ENCODE results near the gene IRGQ. TPM values are rescaled to one million over a fixed set of nuclear protein-coding genes. Genes with fewer than 3 reads are reported as not detected.
"Not testable (repeated sequence)": the region's sequence is repeated elsewhere in the genome, so short reads cannot be mapped to it uniquely, and the experiment has no call there.

Gene IRGQ
- total and polyA plus RNA-seq, 2 donors = 5.9 to 26.2 TPM

DNA sequence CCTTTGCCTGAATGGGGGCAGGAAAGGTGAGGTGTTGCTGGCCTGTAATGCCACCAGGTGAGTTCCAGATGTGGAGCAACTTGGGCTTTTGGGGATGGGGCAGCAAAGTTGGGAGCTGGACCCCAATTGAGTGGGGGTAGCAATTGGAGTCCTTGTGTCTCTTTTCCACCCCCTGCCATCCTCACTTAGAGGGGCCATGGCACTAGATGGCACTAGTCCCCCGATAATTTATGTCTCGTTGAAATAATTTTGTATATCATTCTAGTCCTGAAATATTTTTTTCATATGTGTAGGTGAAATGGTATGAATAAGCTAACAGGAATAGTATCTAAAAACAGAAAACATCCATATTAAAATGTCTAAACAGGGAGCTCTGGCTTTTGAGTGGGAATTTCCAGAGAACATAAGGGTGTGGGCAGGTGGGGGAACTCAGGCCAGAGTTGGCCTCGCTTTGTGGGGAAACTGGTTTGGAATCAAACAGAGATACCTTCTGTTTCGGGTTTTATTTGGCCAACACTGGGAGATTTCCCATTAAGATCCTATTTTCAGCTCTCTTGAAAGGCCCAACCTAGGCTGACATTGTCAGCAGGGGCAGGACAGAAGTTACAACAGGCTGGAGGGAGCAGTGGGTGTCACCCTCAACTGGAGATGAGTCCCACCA lies 3.8 kb upstream of the IRGQ start:
- no peak overlapping the region for H3K27ac ChIP-seq (ENCODE audit: low read depth)
- no peaks in the 10 kb centered on the region for H3K36me3 ChIP-seq (ENCODE audit: insufficient read depth)
- DNase-seq (ENCODE audit: extremely low spot score) = no peak
- no peaks in the 10 kb centered on the region for H3K4me1 ChIP-seq (ENCODE audit: insufficient read depth)
- WGBS = 83% methylated on average over 4 of the region's 4 CpGs
- H3K4me3 ChIP-seq (ENCODE audit: low read depth, low read length) = no peak overlapping the region

DNA sequence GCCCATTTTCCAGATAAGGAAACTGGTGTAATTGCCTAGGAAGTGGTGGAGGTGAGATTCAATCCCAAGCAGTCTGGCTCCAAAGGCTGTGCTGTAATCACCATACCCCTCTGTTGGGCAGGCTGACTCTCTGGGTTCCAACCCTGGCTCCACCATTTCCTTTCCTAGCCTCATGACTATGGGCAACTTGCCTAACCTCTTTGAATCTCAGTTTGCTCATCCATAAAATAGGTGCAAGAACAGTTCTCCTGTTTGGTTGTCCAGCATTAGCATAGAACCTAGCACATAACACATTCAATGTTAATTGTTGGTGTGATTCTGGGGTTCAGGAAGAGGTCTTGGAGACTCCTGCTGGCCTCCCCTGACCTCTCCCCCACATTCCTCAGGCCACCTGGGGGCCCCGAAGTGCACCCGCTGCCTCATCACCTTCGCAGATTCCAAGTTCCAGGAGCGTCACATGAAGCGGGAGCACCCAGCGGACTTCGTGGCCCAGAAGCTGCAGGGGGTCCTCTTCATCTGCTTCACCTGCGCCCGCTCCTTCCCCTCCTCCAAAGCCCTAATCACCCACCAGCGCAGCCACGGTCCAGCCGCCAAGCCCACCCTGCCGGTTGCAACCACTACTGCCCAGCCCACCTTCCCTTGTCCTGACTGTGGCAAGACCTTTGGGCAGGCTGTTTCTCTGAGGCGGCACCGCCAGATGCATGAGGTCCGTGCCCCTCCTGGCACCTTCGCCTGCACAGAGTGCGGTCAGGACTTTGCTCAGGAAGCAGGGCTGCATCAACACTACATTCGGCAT lies 2.7 kb upstream of the IRGQ start:
- H3K4me1 ChIP-seq (ENCODE audit: insufficient read depth) = no peaks in the 10 kb centered on the region
- WGBS = 93% methylated on average over 19 of the region's 19 CpGs
- no peak overlapping the region for H3K4me3 ChIP-seq (ENCODE audit: low read depth, low read length)
- no peak overlapping the region for H3K27ac ChIP-seq (ENCODE audit: low read depth)
- H3K36me3 ChIP-seq (ENCODE audit: insufficient read depth) = no peaks in the 10 kb centered on the region
- no peak for DNase-seq (ENCODE audit: extremely low spot score)

- Histone ChIP-seq H3K36me3 (ENCODE audit: insufficient read depth) (peaks cover 3% of the 10 kb centered on the region), H3K4me1 (ENCODE audit: insufficient read depth) (no peaks in the 10 kb centered on the region), H3K27ac (ENCODE audit: low read depth) (no peak overlapping the region), H3K4me3 (ENCODE audit: low read depth, low read length) (no peak overlapping the region)
- WGBS = 46% methylated on average over 5 of the region's 5 CpGs
- no peak for DNase-seq (ENCODE audit: extremely low spot score)
Measured at GRCh38 chr19:43597876-43598275, 1.9 kb upstream of the IRGQ start.

DNA sequence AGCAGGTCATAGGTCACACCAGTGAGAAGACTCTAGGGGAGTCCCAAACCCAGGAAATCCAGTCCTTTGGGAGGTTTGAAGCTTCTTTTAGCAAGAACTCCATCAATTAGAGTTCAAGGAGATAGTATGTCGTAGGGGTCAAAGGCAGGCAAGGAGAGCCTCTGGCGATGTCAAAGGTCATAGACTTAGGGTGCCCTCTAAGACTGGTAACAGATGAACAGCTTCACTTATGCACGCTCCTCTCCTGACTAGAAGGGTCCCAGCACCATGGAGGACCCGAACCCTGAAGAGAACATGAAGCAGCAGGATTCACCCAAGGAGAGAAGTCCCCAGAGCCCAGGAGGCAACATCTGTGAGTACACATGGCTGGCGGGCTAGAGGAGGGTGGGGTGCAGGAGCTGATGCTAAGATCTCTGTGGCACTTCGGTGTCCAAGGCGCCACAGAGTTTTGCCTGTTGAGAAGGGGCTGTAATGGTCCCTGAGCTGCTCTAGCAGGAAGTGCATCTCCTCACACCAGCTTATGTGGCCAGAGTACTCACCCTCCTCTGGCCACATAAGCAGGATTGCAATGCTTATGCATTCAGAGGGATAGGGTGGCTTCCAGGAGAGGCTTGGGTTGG lies 1.0 kb upstream of the IRGQ start:
- WGBS = 16% methylated on average over 7 of the region's 7 CpGs
- H3K4me3 ChIP-seq (ENCODE audit: low read depth, low read length) = peak overlapping the region; percentile 49
- no peak overlapping the region for H3K27ac ChIP-seq (ENCODE audit: low read depth)
- no peaks in the 10 kb centered on the region for H3K4me1 ChIP-seq (ENCODE audit: insufficient read depth)
- H3K36me3 ChIP-seq (ENCODE audit: insufficient read depth) = peaks cover 5% of the 10 kb centered on the region
- no peak for DNase-seq (ENCODE audit: extremely low spot score)

DNA sequence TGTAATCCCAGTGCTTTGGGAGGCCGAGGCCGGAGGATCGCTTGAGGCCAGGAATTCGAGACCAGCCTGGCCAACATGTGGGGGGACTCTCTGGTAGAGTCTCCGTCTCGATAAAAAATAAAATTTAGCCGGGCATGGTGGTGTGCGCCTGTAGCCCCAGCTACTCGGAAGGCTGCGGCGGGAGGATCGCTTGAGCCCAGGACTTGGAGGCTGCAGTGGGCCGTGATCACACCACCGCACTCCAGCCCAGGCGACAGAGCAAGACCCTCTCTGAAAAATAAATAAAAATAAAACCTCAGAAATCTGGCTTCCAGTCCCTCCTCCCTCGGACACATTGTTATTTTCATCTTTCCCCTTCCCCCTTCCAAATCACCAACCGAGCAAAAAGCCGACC lies 332 bp downstream of the IRGQ start:
- 1% methylated on average over 18 of the region's 18 CpGs for WGBS
- no peaks in the 10 kb centered on the region for H3K4me1 ChIP-seq (ENCODE audit: insufficient read depth)
- peaks cover 5% of the 10 kb centered on the region for H3K36me3 ChIP-seq (ENCODE audit: insufficient read depth)
- H3K27ac ChIP-seq (ENCODE audit: low read depth) = peak overlapping the region; percentile 39
- peak overlapping the region; percentile 53 for H3K4me3 ChIP-seq (ENCODE audit: low read depth, low read length)
- no peak for DNase-seq (ENCODE audit: extremely low spot score)

GRCh38 chr19:43594710-43595604 lies 977 bp downstream of the IRGQ start:
- peak overlapping the region; percentile 53 for H3K4me3 ChIP-seq (ENCODE audit: low read depth, low read length)
- DNase-seq (ENCODE audit: extremely low spot score) = no peak
- H3K27ac ChIP-seq (ENCODE audit: low read depth) = peak overlapping the region; percentile 39
- peaks cover 5% of the 10 kb centered on the region for H3K36me3 ChIP-seq (ENCODE audit: insufficient read depth)
- H3K4me1 ChIP-seq (ENCODE audit: insufficient read depth) = no peaks in the 10 kb centered on the region
- 2% methylated on average over 64 of the region's 64 CpGs for WGBS

DNA sequence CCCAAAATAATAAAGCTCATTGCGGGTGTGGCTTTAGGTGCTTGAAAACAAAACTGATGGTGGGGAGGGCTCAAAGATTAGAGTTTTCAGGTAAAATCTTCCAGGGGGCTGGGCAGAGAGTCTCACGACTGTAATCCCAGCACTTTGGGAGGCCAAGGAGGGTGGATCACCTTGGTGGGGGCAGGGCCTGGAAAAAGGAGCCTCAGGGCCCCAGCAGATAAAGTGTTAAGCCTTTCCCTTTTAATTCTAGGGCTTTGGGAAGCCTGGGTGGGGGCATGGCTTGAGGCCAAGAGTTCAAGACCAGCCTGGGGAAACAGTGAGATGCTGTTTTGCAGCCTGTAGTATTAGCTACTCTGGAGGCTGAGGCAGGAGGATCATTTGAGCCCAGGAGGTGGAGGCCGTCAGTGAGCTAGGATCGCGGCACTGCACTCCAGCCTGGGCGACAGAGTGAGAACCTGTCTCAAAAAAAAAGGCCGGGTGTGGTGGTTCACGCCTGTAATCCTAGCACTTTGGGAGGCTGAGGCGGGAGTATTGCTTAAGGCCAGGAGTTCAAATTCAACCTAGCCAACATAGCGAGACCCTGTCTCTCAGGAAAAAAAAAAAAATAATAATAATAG lies 1.7 kb downstream of the IRGQ start:
- DNase-seq (ENCODE audit: extremely low spot score) = no peak
- H3K27ac ChIP-seq (ENCODE audit: low read depth) = no peak overlapping the region
- H3K4me3 ChIP-seq (ENCODE audit: low read depth, low read length) = peak overlapping the region; percentile 53
- WGBS = 89% methylated on average over 10 of the region's 10 CpGs
- peaks cover 5% of the 10 kb centered on the region for H3K36me3 ChIP-seq (ENCODE audit: insufficient read depth)
- no peaks in the 10 kb centered on the region for H3K4me1 ChIP-seq (ENCODE audit: insufficient read depth)

DNA sequence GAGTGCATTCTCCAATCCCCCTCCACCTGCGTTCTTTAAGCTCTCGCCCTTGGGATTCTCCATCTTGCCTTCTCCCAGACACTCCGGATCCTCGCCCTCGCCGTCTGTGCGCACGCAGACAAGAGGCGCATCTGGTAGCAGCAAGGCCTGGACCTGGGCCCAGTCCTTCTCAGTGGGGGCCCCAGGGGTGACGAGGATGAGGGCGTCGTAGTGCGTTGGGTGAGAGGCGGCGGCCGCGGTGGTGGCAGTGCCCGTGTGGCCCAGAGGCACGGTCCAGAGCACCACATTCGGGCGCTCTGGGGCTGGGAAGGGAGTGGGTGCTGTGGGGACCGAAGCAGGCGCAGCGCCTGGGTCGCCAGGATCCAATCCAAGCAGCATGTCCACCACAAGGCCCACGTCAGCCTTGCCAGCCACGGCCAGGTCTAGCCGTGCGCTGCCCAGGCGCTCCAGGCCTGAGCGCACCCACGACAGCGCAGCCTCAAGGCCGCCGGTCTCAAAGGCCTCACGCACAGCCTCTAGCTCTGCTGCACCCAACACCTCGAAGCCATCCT lies 3.1 kb downstream of the IRGQ start:
- H3K4me1 ChIP-seq (ENCODE audit: insufficient read depth) = no peaks in the 10 kb centered on the region
- DNase-seq (ENCODE audit: extremely low spot score) = no peak

DNA sequence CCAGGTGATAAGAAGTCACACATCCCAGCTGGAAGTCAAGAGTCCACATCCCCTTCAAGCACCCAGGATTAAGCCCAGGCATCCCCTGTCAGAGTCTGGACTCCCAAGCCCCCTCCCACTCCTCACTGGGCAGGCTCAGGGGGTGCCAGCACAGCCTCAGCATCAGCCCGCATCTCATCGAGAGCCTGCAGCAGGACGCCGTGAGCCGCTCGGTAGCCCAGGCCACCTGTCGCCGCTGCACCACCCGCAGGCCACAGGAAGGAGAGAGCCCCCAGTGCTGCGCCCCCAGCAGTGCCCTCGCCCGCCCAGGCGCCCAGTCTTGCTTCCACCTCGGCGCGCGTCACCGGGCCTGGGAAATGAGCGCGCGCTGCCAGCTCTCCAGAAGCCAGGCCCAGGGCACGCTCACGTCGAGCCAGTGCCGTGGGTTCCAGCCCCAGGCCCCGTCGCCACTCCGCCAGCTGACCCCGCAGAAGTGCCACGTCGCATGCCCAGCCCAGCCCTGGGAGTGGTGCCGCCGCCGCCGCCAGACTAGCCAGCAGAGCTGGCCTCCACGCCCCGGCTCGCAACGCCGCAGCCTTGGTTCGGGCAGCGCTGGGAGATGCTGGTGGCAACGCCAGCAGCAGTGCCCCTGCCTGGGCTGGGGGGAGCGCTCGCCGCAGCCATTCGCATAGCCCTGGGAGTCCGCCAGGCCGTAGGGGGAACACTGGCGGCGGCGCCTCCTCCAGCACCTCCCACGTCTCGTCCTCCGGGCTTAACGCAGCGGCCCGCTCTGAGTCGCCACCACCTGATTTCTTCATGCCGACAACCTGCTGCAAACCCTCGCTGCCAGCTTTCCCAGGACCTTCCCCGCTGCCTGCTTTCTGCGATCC lies 3.8 kb downstream of the IRGQ start:
- Histone ChIP-seq H3K36me3 (ENCODE audit: insufficient read depth) (peaks cover 5% of the 10 kb centered on the region), H3K4me3 (ENCODE audit: low read depth, low read length) (no peak overlapping the region), H3K27ac (ENCODE audit: low read depth) (no peak overlapping the region), H3K4me1 (ENCODE audit: insufficient read depth) (no peaks in the 10 kb centered on the region)
- WGBS = 95% methylated on average over 63 of the region's 63 CpGs
- no peak for DNase-seq (ENCODE audit: extremely low spot score)

More for the DNA sequence above, 3.1 kb downstream of the IRGQ start:
- WGBS = 94% methylated on average over 37 of the region's 37 CpGs
- no peak overlapping the region for H3K4me3 ChIP-seq (ENCODE audit: low read depth, low read length)
- no peak overlapping the region for H3K27ac ChIP-seq (ENCODE audit: low read depth)
- peaks cover 5% of the 10 kb centered on the region for H3K36me3 ChIP-seq (ENCODE audit: insufficient read depth)

GRCh38 chr19:43589678-43590077 lies 6.3 kb downstream of the IRGQ start:
- no peak overlapping the region for H3K27ac ChIP-seq (ENCODE audit: low read depth)
- no peak for DNase-seq (ENCODE audit: extremely low spot score)
- peaks cover 5% of the 10 kb centered on the region for H3K36me3 ChIP-seq (ENCODE audit: insufficient read depth)
- no peaks in the 10 kb centered on the region for H3K4me1 ChIP-seq (ENCODE audit: insufficient read depth)
- no peak overlapping the region for H3K4me3 ChIP-seq (ENCODE audit: low read depth, low read length)
- 85% methylated on average over 6 of the region's 6 CpGs for WGBS

GRCh38 chr19:43589277-43589676 lies 6.7 kb downstream of the IRGQ start:
- Histone ChIP-seq H3K36me3 (ENCODE audit: insufficient read depth) (peaks cover 5% of the 10 kb centered on the region), H3K4me1 (ENCODE audit: insufficient read depth) (no peaks in the 10 kb centered on the region), H3K27ac (ENCODE audit: low read depth) (no peak overlapping the region), H3K4me3 (ENCODE audit: low read depth, low read length) (no peak overlapping the region)
- no peak for DNase-seq (ENCODE audit: extremely low spot score)
- WGBS = 86% methylated on average over 5 of the region's 5 CpGs

- 94% methylated on average over 3 of the region's 3 CpGs for WGBS
- not testable (repeated sequence) for H3K4me1 ChIP-seq (ENCODE audit: insufficient read depth); H3K36me3 ChIP-seq (ENCODE audit: insufficient read depth)
Measured at GRCh38 chr19:43587029-43587428, 8.9 kb downstream of the IRGQ start.

More at GRCh38 chr19:43587029-43587428, 8.9 kb downstream of the IRGQ start:
- H3K4me3 ChIP-seq (ENCODE audit: low read depth, low read length); H3K27ac ChIP-seq (ENCODE audit: low read depth); DNase-seq (ENCODE audit: extremely low spot score): not testable (repeated sequence)
